ENCODE data around the gene CREG1. TPM values are rescaled to one million over a fixed set of nuclear protein-coding genes. Genes with fewer than 3 reads are reported as not detected.

Gene CREG1
- polyA plus RNA-seq, 1 donor from 2014 or later = 62.9 TPM

GRCh38 chr1:167529829-167530474 is 23.6 kb downstream of the CREG1 start:
- H3K27ac ChIP-seq (ENCODE audit: low read length) = no peak overlapping the region
- H3K79me2 ChIP-seq (replicated peaks; ENCODE audit: insufficient read depth, low read length) = no peaks in the 10 kb centered on the region
- no peaks in the 10 kb centered on the region for H3K27me3 ChIP-seq (ENCODE audit: insufficient read depth, low read depth, low read length)
- H3F3A ChIP-seq (ENCODE audit: insufficient read depth, low read length, poor library complexity, severe bottlenecking) = no peaks in the 10 kb centered on the region
- no peak overlapping the region for H3K9ac ChIP-seq (ENCODE audit: low read length)
- no peaks in the 10 kb centered on the region for H4K20me1 ChIP-seq (ENCODE audit: insufficient read depth)
- H3K36me3 ChIP-seq (ENCODE audit: insufficient read depth, low read length) = no peaks in the 10 kb centered on the region
- no peak overlapping the region for H3K4me2 ChIP-seq (ENCODE audit: low read length)
- TF ChIP-seq, protein P1, sequence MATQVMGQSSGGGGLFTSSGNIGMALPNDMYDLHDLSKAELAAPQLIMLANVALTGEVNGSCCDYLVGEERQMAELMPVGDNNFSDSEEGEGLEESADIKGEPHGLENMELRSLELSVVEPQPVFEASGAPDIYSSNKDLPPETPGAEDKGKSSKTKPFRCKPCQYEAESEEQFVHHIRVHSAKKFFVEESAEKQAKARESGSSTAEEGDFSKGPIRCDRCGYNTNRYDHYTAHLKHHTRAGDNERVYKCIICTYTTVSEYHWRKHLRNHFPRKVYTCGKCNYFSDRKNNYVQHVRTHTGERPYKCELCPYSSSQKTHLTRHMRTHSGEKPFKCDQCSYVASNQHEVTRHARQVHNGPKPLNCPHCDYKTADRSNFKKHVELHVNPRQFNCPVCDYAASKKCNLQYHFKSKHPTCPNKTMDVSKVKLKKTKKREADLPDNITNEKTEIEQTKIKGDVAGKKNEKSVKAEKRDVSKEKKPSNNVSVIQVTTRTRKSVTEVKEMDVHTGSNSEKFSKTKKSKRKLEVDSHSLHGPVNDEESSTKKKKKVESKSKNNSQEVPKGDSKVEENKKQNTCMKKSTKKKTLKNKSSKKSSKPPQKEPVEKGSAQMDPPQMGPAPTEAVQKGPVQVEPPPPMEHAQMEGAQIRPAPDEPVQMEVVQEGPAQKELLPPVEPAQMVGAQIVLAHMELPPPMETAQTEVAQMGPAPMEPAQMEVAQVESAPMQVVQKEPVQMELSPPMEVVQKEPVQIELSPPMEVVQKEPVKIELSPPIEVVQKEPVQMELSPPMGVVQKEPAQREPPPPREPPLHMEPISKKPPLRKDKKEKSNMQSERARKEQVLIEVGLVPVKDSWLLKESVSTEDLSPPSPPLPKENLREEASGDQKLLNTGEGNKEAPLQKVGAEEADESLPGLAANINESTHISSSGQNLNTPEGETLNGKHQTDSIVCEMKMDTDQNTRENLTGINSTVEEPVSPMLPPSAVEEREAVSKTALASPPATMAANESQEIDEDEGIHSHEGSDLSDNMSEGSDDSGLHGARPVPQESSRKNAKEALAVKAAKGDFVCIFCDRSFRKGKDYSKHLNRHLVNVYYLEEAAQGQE (IDR thresholded peaks at IDR 0.05; ENCODE audit: borderline replicate concordance) = no peak
- TF ChIP-seq EP300 (conservative IDR thresholded peaks at IDR 0.05; ENCODE audit: poor library complexity, severe bottlenecking) (no peak), TAF1 (IDR thresholded peaks at IDR 0.05; ENCODE audit: low read depth) (no peak)
- TF ChIP-seq, protein P2, sequence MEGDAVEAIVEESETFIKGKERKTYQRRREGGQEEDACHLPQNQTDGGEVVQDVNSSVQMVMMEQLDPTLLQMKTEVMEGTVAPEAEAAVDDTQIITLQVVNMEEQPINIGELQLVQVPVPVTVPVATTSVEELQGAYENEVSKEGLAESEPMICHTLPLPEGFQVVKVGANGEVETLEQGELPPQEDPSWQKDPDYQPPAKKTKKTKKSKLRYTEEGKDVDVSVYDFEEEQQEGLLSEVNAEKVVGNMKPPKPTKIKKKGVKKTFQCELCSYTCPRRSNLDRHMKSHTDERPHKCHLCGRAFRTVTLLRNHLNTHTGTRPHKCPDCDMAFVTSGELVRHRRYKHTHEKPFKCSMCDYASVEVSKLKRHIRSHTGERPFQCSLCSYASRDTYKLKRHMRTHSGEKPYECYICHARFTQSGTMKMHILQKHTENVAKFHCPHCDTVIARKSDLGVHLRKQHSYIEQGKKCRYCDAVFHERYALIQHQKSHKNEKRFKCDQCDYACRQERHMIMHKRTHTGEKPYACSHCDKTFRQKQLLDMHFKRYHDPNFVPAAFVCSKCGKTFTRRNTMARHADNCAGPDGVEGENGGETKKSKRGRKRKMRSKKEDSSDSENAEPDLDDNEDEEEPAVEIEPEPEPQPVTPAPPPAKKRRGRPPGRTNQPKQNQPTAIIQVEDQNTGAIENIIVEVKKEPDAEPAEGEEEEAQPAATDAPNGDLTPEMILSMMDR (IDR thresholded peaks at IDR 0.05; ENCODE audit: poor library complexity, severe bottlenecking) = no peak
- H3K9me2 ChIP-seq (ENCODE audit: insufficient read depth, low read length) = no peaks in the 10 kb centered on the region
- H3K4me3 ChIP-seq (ENCODE audit: low read length) = no peak overlapping the region
- H2AFZ ChIP-seq (ENCODE audit: low read depth, low read length) = no peak overlapping the region
- no peaks in the 10 kb centered on the region for H3K9me3 ChIP-seq (ENCODE audit: low read length)

DNA sequence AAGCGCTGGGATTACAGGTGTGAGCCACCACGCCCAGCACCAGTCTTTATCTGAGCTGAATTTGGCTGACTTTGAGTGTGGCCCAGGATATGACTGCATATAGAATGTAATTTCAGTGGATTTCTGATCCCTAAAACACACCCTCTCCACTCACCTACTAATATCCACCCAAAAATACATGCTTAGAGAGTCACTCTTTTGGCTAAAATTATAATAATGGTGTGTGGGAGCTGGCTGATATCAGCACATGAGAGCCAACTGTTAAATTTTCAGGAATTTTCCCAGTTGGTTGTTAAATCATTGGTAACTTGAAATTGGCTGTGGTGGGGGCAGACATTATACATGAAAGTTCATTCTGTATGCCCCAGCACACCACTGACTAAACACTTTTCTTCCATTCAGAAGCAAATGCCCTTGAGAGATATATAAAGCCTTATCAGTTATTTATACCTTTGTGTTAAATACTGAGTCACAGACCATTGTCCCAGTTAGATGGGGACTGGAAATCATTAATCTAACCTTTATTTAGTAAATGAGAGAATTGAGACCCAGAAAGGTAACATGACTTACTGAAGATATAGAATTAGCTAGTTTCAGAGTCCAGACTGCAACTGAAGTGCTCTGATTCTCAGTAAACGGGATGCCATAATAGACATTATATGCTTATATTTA is 25.4 kb downstream of the CREG1 start:
- H3K9me2 ChIP-seq (ENCODE audit: insufficient read depth, low read length) = no peaks in the 10 kb centered on the region

More for the DNA sequence above, 25.4 kb downstream of the CREG1 start:
- Histone ChIP-seq H3K27ac (ENCODE audit: low read length) (no peak overlapping the region), H3K27me3 (ENCODE audit: insufficient read depth, low read depth, low read length) (no peaks in the 10 kb centered on the region), H2AFZ (ENCODE audit: low read depth, low read length) (no peak overlapping the region), H3K36me3 (ENCODE audit: insufficient read depth, low read length) (no peaks in the 10 kb centered on the region), H4K20me1 (ENCODE audit: insufficient read depth) (no peaks in the 10 kb centered on the region), H3F3A (ENCODE audit: insufficient read depth, low read length, poor library complexity, severe bottlenecking) (no peaks in the 10 kb centered on the region), H3K9me3 (ENCODE audit: low read length) (no peaks in the 10 kb centered on the region), H3K9ac (ENCODE audit: low read length) (no peak overlapping the region), H3K79me2 (replicated peaks; ENCODE audit: insufficient read depth, low read length) (no peaks in the 10 kb centered on the region), H3K4me3 (ENCODE audit: low read length) (no peak overlapping the region), H3K4me2 (ENCODE audit: low read length) (no peak overlapping the region)
- TF ChIP-seq EP300 (conservative IDR thresholded peaks at IDR 0.05; ENCODE audit: poor library complexity, severe bottlenecking) (no peak), RAD21 (conservative IDR thresholded peaks at IDR 0.05) (no peak), POLR2AphosphoS5 (IDR thresholded peaks at IDR 0.05) (no peak), EZH2 (IDR thresholded peaks at IDR 0.05; ENCODE audit: borderline replicate concordance, insufficient read depth, low read length, poor library complexity, severe bottlenecking) (no peak), TAF1 (IDR thresholded peaks at IDR 0.05; ENCODE audit: low read depth) (no peak), MXI1 (conservative IDR thresholded peaks at IDR 0.05; ENCODE audit: poor library complexity, severe bottlenecking) (no peak), SMC3 (conservative IDR thresholded peaks at IDR 0.05; ENCODE audit: poor library complexity) (no peak)
- TF ChIP-seq, protein P1 (IDR thresholded peaks at IDR 0.05; ENCODE audit: borderline replicate concordance) = no peak
- TF ChIP-seq, protein P2 (IDR thresholded peaks at IDR 0.05; ENCODE audit: poor library complexity, severe bottlenecking) = no peak
